HG03175 (cell line): ENCODE measurements around the gene CDIP1.

Source experiments
- ATAC-seq: cut with Tn5 transposase; IDR thresholded peaks from one replicate; pipeline ENCODE4 v1.9.1; 2021; ENCODE audit warnings: mild to moderate bottlenecking, moderate library complexity; ENCODE audit not compliant: unreplicated experiment

The CDIP1 gene

DNA sequence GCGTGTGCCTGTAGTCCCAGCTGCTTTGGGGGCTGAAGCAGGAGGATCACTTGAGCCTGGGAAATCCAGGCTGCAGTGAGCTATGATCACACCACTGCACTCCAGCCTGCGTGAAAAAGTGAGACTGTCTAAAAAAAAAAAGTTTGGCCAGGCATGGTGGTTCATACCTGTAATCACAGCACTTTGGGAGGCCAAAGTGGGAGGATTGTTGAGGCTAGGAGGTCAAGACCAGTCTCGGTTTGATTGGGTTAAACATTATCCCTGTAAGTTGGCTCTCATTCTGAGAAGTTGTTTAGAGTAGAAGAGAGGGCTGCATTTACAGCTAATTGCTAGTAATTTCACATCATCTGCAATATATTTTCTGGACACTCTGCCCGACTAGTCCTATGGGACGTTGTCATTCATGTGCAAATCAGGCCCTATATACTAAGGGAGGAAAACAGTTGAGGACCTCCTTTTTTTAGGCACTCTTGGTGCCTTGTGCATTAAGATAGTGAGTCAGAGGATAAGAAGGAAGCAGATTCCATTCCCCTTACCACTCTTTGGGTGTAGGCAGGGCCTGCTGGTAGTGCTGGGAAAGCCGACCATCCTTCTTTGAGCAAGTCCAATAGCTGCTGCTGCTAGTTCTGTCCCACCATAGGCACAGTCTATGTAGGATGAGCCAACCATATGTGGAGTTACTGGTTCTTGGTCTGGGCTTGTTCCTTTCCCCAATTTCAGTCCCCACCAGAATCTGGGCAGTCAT, 43.7 kb downstream of the CDIP1 start:
- no peak for ATAC-seq

DNA sequence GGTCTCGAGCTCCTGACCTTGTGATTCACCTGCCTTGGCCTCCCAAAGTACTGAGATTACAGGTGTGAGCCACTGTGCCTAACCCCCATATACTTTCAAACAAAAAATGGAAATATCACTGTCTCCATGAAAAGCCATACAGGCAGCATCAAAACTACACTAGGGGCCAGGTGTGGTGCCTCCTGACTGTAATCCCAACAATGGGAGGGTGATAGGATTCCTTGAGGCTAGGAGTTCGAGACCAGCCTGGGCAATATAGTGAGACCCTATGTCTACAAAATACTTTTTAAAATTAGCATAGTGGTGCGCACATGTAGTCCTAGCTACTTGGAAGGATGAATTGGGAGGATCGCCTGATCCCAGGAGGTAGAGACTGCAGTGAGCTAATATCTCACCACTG, 46.7 kb downstream of the CDIP1 start:
- no peak for ATAC-seq

DNA sequence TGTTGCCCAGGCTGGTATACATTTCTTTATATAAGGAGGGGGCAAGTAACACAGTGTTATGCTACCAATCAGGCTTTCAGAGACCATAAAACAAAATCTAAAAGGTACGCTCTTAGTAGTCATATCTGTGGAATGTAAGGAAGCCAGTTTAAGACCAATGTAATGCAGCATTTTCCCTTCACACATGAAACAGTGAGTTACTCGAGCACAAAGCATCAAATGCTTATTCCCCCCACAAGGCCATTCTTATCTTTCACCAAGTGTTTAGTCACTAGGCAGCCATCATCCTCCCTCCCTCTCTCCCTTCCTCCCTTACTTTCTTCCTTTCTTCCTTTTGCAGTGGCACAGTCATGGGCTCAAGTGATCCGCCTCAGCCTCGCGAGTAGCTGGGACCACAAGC, 49.5 kb downstream of the CDIP1 start:
- no peak for ATAC-seq

DNA sequence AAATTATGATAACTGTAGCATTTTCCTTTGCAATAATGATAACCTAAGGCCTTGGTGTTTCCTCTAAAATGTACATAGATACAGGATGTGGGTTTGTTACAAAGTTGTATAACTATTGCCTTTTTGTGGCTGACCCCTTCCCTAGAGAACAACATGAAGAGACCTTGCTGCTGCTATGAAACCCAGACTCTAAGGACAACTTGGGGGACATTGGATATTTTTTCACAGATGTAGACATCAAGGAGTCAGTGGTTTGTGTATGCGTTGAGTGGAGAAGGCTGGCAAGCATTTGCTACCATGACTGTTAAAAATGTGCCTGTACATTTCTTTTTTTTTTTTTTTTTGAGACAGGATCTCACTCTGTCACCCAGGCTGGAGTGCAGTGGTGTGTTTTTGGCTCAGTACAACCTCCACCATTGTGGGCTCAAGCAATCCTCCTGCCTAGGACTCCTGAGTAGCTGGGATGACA, 50.0 kb downstream of the CDIP1 start:
- no peak for ATAC-seq

DNA sequence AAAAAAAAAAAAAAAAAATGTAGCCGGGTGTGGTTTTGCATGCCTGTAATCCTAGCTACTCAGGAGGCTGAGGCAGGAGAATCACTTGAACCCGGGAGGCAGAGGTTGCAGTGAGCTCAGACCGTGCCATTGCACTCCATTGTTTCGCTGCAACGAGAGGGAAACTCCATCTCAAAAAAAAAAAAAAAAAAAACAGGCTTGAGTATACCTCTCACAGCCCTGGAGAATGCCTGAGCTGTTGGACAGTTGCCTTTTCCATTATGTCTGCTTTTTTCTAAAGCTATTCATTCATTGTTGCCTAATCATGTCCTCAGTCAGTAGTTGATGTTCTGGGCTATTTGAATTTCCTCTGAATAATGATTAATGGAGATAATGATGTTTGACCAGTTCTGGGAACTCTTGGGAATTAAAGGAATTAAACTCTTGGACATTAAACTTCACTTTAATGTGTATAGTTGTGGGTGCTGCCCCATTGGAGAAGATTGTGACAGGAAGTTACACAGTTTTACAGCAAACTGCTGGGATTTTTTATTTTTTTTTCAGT, 50.5 kb downstream of the CDIP1 start:
- no peak for ATAC-seq

DNA sequence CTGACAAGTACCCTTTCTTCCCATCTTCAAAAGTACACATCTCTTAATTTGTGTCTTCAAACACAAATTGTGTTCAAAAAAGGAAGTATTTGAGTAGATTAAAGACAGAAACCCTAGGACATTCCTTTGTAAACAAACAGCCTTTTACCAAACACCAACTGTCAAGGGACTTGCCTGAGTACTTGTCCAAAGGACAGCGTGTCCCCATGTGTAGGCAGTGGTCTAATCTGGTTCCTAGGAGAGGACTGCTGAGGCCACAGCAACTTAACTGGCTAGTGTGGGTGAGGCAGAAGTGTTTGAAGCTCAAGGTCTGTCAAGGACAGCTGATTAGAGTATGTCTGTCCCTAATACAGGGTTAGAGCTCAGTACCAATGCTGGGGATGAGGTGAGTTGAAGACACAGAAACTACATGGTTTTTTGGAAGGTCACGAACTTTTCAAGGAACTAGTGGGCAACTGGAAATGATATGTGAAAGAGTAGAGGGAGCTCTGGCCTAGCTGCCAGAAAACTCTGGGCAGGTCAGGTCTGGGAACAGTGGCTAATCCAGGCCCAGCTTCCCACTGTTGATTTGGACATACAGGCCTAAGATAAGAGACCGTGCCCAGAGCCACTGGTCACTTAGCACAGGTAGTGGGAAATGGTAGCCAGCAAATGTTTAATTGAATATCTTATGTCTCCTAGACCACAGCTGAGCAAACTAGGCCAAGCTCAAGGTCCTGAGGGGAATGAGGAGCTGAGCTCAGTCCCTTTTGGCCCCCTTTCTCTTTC, 52.3 kb downstream of the CDIP1 start:
- ATAC-seq, result no peak

DNA sequence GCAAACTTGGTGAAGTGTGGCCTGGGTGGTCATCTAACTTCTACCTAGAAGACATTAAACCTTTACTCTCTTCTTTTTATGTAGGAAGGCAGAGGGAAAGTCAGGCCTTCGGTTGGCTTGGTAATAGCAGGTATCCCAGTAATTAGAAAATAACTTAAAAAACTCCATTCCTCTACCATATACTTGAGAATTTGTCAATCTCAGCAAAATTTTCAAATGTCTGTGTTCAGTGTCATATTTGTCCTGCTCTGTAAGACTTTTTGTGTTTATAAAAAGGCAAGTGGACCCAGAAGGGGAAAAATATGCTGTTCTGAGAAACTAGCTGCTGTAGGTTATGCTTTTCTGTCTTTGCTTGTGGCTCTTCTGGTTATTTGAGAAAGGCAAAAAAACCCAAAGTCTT, 56.6 kb downstream of the CDIP1 start:
- ATAC-seq, result no peak

DNA sequence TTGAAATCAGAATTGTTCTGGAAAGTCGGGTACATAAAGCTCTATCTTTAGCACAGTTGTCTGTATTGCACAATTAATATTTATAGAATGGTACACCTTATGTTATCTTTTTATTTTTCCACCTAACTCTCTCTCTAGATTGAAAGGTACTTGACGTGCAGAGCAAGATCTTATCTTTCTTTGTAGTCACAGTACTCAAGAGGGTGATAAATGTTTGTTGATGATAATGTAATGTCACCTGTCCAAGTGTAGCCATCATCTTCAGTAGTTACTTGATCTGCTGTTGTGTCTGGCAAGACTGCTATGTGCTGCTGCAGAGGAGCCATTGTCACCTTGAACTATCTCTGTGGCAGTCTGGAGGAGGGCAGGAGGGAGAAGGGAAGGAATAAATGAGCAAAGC, 57.0 kb downstream of the CDIP1 start:
- ATAC-seq, result no peak

DNA sequence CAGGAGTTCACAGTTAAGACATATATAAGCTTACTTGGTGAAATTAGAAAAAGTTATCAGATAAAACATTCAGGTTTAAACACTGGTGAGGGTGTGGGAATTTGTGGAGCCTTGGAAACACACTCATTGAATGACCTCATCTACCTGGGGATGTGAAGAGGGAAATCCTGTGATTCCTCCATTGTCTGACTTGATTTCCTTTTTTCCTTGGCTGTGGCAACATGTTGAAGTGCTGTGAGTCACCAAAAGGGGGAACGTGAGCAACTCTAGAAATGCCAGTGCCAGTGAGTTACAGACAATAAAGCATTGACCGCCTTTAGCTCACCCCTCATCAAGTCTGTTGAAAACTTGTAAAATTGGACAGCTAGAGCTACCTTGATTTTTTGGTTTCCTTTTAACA, 60.6 kb downstream of the CDIP1 start:
- ATAC-seq, result no peak

DNA sequence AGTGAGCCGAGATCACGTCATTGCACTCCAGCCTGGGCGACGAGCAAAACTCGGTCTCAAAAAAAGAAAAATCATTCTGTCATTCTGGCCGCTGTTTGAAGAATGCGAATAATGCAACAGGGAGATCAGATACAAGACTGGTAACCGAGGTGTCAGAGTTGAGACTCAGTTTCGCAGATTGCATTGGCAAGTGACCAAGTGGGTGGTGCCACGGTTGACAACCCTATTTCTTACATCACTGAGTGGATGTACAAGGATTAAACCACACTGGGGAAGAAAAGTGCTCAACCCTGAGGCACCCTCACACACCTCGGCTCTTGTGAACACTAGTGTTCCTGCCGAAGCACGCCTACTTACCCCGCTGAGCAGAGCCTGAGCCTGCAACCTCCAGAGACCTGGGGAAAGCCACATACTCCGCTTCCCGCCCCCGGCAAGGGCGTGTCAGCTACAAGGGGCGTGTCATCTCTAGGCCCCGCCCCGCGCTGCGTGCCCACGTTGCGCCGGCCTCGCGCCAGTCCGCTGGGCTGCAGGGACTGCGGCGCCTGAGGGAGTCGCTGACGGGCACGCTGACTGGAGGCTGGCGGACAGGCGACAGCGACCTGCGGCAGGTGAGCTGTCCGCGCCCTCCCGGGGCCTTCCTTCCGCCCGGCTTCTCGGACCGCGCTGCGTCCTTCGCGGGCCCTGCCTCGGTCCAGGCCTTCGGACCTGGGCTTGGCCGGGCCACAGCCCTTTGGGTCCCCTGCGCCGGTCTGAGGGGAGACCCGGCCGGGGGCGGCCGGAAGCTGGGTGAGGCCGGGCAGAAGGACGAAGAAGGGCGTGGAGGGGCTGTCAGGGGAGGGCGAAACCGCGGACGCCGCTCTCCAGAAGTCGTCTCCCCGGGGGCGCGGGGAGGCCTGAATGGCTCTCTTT, 62.4 kb downstream of the CDIP1 start, which contains the start of gene HMOX2:
HMOX2 (plus strand) TSS at position 519 of the 909 bp plus-strand sequence. CDS start 29,127 bp downstream, outside the sequence.
- ATAC-seq, result peak; percentile 89

DNA sequence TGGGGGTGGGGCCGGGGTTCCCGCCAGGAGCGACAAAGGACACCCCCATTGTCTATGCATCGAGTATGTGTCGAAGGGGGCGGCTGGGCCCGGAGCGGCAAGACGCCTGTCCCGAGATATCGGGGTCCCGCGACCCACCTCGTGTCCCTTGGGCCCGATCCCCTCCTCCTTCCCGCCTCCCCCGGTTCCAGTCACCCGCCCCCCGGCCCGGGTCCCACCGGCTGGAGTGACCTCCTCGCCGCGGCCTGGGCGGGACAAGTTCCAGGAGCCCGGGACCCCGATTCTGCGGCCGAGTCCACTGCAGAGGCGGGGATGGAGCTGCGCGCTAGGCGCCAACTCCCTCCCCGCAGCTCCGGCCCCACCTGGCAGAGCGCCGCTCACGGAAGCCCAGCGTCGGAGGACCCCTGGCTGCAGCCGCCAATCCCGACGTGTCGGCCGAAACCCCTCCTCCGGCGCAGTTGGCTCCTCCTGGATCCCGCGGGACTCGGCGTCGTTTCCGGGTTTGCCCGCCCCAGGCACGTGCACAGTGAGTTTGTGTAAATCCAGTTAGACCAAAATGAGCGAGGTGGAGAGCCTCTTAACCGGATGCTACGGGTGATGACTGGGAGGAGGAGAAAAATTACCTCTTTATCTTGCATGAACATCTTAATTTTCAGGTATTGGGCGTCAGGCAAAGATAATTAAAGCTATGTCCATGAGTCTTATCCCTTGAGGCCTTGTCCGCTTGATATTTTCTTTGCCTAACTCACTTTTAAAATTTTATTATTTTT, 64.2 kb downstream of the CDIP1 start, which contains the start of gene NMRAL1:
NMRAL1 (minus strand) TSS at position 434 of the 770 bp plus-strand sequence. CDS start 493 bp downstream, outside the sequence.
- peak; percentile 53 for ATAC-seq

DNA sequence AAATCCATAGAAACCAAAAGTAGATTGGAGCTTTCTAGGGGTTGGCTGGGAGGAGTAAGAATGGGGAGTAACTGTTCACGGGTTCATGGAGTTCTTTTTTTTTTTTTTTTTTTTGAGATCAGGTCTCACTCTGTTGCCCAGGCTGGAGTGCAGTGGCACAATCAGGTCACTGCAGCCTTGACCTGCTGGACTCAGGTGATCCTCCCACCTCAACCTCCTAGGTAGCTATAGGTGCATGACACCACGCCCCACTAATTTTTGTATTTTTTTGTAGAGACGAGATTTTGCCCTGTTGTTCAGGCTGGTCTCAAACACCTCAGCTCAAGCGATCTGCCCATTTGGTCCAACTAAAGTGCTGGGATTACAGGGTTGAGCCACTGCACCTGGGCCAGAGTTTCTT, 65.7 kb downstream of the CDIP1 start:
- no peak for ATAC-seq

DNA sequence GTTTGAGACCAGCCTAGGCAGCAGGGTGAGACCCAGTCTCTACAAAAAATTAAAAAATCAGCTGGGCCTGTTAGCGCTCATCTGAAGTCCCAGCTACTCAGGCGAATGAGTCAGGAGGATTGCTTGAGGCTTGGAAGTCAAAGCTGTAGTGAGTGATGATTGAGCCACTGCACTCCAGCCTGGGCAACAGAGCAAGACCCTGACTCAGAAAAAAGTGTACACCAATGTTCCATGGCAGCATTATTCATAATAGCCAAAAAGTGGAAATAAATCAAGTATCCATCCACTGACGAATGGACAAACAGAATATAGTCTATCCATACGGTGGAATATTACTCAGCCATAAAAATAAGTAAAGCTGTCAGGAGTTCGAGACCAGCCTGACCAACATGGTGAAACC, 66.7 kb downstream of the CDIP1 start:
- no peak for ATAC-seq

DNA sequence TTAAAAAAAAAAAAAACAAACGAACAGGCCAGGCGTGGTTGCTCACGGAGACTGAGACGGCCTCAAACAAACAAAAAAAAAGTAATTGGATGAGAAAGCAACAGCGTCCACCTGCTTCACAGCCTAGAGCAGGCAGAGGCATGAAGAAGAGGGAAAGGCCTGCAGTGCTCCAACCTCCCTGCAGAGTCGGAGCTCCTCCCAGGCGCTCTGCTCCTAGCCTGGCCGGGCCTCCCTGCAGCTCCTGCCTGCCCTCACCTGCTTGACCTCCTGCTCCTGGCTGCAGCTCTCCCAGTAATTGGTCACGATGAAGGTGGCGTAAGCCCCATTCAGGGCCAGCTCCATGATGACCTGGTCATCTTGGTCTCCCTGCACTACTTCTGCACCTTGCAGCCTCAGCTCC, 69.6 kb downstream of the CDIP1 start:
- ATAC-seq, result no peak

DNA sequence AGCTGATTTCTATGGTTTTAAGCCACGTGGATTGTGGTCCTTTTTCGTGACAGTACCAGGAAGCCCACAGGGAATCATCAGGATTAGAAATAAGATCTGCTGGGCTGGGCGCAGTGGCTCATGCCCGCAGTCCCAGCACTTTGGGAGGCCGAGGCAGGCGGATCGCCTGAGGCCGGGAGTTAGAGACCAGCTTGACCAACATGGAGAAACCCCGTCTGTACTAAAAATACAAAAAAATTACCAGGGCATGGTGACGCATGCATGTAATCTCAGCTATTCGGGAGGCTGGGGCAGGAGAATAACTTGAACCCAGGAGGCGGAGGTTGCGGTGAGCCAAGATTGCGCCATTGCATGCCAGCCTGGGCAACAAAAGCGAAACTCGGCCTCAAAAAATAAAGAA, 70.7 kb downstream of the CDIP1 start:
- ATAC-seq, result no peak

DNA sequence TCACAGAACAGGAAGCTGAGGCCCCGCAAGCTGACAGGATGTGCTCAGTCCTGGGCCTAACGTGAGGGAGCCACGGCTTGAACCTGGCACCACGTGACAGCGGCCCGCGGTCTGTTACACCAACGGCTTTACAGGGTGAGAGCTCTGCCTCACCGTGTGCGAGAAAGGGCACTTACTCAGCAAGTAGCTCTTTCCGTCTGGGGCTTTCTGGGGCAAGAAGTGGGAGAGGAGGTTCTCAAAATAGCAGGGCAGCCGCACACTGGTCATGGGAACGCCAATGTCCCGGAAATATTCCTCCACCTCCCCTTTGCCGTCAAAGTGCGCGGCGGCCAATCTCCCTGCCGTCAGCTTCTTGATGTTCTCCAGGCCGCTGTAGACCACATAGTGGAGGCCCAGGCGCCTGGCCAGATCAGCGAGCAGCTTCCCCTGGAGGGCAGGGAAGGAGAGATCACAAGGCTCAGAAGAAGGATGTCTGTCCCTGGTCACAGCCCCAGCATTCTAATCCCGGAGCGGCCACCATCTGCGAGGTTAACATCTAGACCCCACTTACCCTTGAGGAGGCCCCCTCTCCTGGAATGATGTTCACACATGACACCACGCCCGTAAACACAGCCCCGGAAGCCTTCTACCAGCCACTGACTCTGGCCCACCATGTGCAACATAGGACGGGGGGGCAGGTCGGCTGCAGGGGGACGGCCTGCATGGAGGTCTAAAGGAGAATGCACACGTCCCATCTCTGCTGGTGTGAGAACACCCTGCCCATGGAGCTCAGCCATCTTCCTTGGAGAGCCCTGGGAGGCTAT, 72.4 kb downstream of the CDIP1 start:
- no peak for ATAC-seq

DNA sequence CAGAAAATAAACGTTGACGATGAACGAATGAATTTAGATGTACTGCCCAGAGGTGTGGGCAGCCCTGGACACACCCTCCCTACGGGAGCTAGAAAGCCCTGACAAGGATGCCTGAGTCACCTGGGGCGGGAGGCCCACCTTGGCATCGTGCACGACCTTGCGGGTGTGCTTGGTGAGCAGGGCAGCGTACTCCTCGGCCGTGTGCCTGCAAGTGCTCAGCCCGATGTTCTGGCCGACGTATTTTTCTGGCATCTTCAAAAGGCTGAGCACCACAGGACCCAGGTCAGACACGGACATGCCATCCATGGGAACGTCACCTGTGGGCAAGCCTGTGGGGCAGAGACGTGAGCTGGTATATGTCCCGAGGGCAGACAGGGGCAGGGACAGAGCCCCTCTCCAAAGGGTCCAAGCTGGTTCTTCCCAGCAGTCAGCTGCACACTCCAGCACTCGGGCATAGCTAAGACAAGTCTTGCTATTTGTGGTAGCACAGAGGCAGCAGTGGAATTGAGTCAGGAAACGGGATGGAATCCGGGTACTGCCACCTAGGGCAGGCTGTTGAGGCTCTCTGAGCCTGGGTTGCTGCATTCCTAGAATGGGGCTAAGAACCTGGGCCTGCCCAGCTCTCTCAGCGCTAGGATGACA, 74.9 kb downstream of the CDIP1 start:
- no peak for ATAC-seq

DNA sequence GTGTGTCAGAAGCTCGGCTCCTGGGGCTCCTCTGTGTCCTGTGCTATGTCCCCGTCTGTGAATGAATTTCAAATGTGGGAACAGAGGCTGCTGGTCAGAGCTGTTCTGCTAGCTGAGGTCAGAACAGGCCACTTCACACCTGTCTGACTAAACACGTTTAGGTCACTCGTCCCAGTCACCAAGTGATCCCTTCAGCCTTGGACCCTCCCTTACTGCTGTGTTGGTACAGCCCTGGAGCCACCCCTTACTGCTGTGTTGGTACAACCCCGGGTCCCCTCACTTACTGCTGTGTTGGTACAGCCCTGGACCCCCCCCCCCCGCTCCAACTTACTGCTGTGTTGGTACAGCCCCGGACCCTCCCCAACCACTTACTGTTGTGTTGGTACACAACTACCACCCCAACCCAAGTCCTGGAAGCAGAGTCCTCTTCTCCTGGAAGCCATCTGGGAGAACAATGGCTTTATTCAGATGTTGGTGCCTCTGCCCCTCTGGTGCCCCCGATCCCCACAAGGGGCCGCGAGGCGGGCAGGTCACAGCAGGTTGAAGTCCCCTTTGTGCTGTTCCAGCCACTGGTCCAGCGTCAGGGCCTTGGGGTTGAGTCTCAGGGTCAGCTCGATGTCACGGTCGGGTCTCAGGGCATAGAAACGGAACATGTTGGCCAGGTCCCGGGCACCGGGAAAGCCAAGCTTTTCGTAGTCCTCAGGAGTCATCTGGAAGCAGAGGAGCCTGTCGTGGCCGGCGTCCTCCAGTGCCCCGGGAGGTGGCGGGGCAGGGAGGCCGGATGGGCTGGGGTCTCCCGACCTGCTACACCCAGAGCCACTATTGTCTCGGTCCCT, 77.1 kb downstream of the CDIP1 start:
- ATAC-seq, result no peak
